Peyer's patch (tissue), 4 donors: ENCODE results near the gene GPR26.
"Not testable (repeated sequence)": the region's sequence is repeated elsewhere in the genome, so short reads cannot be mapped to it uniquely, and the experiment has no call there.

Source experiments
- POLR2A ChIP-seq, 2 donors: fragments of 450-650 bp; IDR thresholded peaks; one replicate each; pipeline ENCODE4 v1.5.1; 2017; ENCODE audit warnings: antibody characterized with exemption in 2 of 2, mild to moderate bottlenecking in 2 of 2, moderate library complexity in 2 of 2
- TF ChIP-seq, protein P1 (sequence below), 6 experiments: fragments of 450-650 bp in 4 of 6; fragments of 200-600 bp in 2 of 6; sonication (generic) in 1 of 6; IDR thresholded peaks; one replicate each; pipeline ENCODE4 v1.5.1; 2017 to 2019; ENCODE audit warnings: antibody characterized with exemption in 6 of 6, mild to moderate bottlenecking in 3 of 6, moderate library complexity in 1 of 6

DNA sequence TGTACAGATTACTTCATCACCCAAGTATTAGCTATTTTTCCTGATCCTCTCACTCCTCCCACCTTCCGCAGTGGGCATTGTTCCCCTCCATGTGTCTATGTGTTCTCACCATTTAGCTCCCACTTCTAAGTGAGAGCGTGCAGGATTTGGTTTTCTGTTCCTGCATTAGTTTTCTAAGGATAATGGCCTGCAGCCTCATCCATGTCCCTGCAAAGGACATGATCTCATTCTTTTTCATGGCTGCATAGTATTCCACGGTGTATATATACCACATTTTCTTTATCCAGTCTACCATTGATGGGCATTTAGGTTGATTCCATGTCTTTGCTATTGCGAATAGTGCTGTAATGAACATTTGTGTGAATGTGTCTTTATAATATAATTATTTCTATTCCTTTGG, 70.8 kb downstream of the GPR26 start:
- TF ChIP-seq, protein P1, sequence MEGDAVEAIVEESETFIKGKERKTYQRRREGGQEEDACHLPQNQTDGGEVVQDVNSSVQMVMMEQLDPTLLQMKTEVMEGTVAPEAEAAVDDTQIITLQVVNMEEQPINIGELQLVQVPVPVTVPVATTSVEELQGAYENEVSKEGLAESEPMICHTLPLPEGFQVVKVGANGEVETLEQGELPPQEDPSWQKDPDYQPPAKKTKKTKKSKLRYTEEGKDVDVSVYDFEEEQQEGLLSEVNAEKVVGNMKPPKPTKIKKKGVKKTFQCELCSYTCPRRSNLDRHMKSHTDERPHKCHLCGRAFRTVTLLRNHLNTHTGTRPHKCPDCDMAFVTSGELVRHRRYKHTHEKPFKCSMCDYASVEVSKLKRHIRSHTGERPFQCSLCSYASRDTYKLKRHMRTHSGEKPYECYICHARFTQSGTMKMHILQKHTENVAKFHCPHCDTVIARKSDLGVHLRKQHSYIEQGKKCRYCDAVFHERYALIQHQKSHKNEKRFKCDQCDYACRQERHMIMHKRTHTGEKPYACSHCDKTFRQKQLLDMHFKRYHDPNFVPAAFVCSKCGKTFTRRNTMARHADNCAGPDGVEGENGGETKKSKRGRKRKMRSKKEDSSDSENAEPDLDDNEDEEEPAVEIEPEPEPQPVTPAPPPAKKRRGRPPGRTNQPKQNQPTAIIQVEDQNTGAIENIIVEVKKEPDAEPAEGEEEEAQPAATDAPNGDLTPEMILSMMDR (IDR thresholded peaks at IDR 0.05), result not testable (repeated sequence)
- not testable (repeated sequence) for TF ChIP-seq POLR2A (IDR thresholded peaks at IDR 0.05)
